Cardiac fibroblast (primary cell): ENCODE data around the gene SMDT1.

Source experiments
- DNase-seq, 2 donors: peaks; one replicate each; pipeline versions ENCODE4 v3.0.0 to v3.0.0-alpha.2; 2010; ENCODE audit warnings: low read depth in 2 of 2
- H3K4me3 ChIP-seq, 2 donors: replicated peaks in 1 of 2; 1 replicate in 1 of 2; 2 replicates in 1 of 2; pipeline ENCODE4 v1.5.1; 2011; ENCODE audit warnings: low read depth in 2 of 2, low read length in 2 of 2, mild to moderate bottlenecking in 2 of 2, moderate library complexity in 1 of 2
- CTCF ChIP-seq: IDR thresholded peaks from one replicate; pipeline ENCODE4 v1.5.1; 2011; ENCODE audit warnings: low read depth, mild to moderate bottlenecking, low read length, inconsistent platforms

SMDT1 gene

DNA sequence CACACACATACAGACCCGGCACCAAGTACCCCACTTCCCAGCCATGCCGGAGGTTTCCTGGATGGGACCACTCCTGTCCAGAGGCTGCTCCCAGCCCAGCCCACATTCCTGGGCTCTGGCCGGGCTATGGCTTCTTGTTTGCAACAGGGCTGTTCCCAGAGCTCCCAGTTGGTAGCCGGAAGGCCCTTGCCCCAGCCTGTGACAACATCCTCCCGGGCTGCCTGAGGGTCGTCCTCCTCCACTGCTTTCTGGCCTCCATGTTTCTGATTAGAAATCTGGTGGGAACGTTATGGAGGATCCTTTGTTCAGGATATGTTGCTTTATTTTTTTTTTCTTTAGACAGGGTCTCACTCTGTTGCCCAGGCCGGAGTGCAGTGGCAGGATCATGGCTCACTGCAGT lies 52.1 kb downstream of the SMDT1 start:
- H3K4me3 ChIP-seq: no peak overlapping the region
- DNase-seq: no peak
- no peak for TF ChIP-seq CTCF

- no peak overlapping the region for H3K4me3 ChIP-seq
- no peak for TF ChIP-seq CTCF
- DNase-seq: no peak
Measured at GRCh38 chr22:42132457-42132856, 53.0 kb downstream of the SMDT1 start.
